Large intestine (tissue), 3 donors: ENCODE measurements around the gene RHCG. TPM values are rescaled to one million over a fixed set of nuclear protein-coding genes. Genes with fewer than 3 reads are reported as not detected.

Source experiments
- DNase-seq, 2 donors: peaks; one replicate each; pipeline versions ENCODE4 v3.0.0 to v3.0.0-alpha.2; 2013
- H3K27ac ChIP-seq: one replicate; pipeline ENCODE4 v1.5.1; 2013; ENCODE audit warnings: low read length
- H3K27me3 ChIP-seq: 2 replicates; pipeline ENCODE4 v1.6.1; 2013; ENCODE audit warnings: low read length; ENCODE audit not compliant: control insufficient read depth, insufficient read depth
- H3K36me3 ChIP-seq: 2 replicates; pipeline ENCODE4 v1.6.1; 2013; ENCODE audit warnings: low read length; ENCODE audit not compliant: control insufficient read depth, insufficient read depth
- H3K4me1 ChIP-seq: one replicate; pipeline ENCODE4 v1.6.1; 2013; ENCODE audit warnings: low read length; ENCODE audit not compliant: control insufficient read depth, insufficient read depth
- H3K4me3 ChIP-seq: one replicate; pipeline ENCODE4 v1.5.1; 2013; ENCODE audit warnings: low read length
- H3K9me3 ChIP-seq: one replicate; pipeline ENCODE4 v1.6.1; 2013; ENCODE audit warnings: mild to moderate bottlenecking, low read depth, low read length, moderate library complexity; ENCODE audit not compliant: control insufficient read depth
- WGBS: methylation state at CpG from one replicate; pipeline ENCODE4 v1.1.5; 2013; ENCODE audit warnings: low lambda C conversion rate; ENCODE audit not compliant: insufficient coverage; 5-methylcytosine and 5-hydroxymethylcytosine counted together
- polyA plus RNA-seq: library from polyadenylated mRNA; unstranded; fragments of 120-200 nt; gene quantifications from one replicate; pipeline ENCODE4 v1.2.1, GENCODE V29; 2013

The RHCG gene
- polyA plus RNA-seq, 1 donor: 0.12 TPM

DNA sequence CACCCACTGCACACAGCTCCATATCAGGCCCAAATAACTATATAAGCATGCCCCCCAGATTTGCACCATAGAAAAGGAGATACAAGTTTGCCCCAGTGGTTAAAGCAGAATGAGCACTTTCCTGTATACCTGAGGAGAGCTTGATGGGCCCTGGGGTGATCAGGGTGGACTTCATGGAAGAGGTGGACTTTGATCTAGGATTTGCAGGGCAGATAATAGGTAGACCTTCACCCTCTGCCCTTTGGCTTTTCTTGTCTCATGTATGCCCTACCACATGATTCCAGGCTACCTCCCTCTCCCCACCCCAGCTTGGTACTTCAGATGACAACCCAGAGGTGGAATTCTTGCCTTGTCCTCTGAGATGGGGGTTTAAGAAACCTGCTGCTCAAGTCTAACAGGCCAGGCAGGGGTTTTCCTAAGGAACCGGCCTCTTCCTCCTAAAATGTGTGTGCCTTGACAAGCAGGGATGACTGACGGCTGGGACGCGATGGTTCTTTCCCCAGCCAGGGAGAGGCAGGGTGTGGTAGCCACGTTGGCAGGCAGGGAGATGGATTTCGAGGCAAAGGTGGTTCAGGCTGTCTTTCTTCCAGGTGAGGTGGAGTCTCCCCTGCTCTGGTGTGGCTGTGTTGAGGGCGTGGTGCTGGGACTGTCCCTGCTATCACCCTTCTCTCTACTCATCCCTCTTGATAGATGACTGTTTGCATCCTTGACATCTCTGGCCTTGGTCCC is 6.6 kb upstream of the RHCG start:
- Histone ChIP-seq H3K27ac (no peak overlapping the region), H3K9me3 (no peaks in the 10 kb centered on the region), H3K4me3 (no peak overlapping the region), H3K27me3 (peaks cover 17% of the 10 kb centered on the region), H3K36me3 (no peaks in the 10 kb centered on the region), H3K4me1 (no peaks in the 10 kb centered on the region)
- no peak for DNase-seq
- no CpG with 5 or more reads among the region's 7 CpGs for WGBS

DNA sequence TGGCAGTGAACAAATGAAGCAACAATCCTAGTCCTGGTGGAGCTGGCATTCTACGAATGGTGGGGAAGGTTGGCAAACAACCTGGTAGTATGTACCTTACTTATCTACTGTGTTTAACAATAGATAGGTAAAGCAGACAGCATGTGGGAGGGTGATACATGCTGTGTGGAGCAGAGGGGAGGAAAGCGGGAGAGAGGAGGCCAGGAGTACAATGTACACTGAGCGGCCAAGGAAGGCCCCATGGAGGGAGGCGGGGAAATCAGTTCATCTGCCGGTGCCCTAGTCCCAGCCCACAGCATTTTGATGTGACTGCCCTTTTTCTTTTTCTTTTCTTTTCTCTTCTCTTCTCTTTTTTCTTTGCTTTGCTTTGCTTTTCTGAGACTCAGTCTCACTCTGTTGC is 5.3 kb upstream of the RHCG start:
- no peaks in the 10 kb centered on the region for H3K9me3 ChIP-seq
- WGBS: 67% methylated on average over 1 of the region's 5 CpGs
- no peak overlapping the region for H3K4me3 ChIP-seq
- no peak for DNase-seq
- H3K36me3 ChIP-seq: no peaks in the 10 kb centered on the region
- H3K27ac ChIP-seq: no peak overlapping the region
- H3K27me3 ChIP-seq: peaks cover 26% of the 10 kb centered on the region
- no peaks in the 10 kb centered on the region for H3K4me1 ChIP-seq

DNA sequence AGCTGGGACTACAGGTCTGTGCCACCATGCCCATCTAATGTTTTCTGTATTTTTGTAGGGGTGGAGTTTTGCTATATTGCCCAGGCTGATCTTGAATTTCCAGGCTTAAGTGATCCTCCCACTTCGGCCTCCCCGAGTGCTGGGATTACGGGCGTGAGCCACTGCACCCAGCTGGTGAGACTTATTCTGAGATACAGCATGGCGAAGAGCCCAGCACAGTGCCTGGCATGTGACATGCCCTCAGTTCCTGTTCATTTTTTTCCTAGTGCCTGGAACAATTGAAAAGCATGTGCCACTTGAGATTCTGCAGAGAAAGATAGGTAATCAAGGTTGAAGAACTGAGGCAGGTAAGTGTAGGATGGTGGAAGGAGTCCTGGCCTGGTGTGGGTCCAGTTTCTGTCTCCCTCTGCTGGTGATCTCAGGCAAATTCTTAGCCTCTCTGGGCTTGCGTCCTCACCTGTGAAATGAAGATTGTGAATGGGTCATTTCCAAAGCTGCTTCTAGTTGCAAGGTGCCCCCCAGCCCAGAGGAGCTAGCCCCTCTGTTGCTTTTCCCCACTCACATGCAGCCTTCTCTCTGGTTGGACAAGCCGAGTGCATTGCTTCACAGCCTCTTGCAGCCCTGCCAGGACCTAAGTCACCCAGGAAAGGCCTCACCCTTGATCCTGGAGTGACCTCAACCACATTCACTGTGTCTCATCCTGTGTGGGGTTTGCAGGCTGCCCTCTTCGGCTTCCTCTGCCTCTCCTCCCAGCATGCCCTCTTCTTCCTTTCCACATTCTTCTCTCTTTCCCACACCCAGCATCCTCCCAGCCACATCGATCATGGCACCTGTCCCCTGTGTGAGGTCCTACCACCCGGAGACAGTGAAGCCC is 4.3 kb upstream of the RHCG start:
- DNase-seq: no peak
- Histone ChIP-seq H3K27me3 (peaks cover 36% of the 10 kb centered on the region), H3K4me3 (no peak overlapping the region), H3K4me1 (no peaks in the 10 kb centered on the region), H3K36me3 (no peaks in the 10 kb centered on the region), H3K27ac (no peak overlapping the region), H3K9me3 (peaks cover 4% of the 10 kb centered on the region)
- no CpG with 5 or more reads among the region's 10 CpGs for WGBS

DNA sequence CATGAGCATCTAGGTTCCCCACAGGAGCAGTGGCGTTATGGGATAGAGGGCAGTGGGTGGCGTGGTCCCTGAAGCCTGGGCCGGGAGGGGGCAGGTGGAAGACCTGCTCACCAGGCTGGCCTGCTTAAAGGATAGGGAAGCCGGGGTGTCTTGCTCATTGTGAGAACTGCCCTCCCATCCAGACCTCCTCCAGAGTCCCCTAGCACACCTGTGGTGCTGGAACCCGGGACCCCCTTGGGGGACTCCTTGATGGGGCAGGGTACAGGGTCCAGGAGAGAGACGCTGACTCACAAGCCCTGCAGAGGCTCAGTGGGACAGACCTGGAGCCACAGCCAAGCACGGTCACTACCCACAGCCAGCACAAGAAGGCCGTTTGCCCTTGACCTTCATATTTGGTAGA is 2.8 kb upstream of the RHCG start:
- Histone ChIP-seq H3K4me1 (no peaks in the 10 kb centered on the region), H3K27ac (no peak overlapping the region), H3K36me3 (no peaks in the 10 kb centered on the region), H3K4me3 (no peak overlapping the region), H3K9me3 (peaks cover 4% of the 10 kb centered on the region), H3K27me3 (peaks cover 50% of the 10 kb centered on the region)
- WGBS: 87% methylated on average over 3 of the region's 8 CpGs
- no peak for DNase-seq

DNA sequence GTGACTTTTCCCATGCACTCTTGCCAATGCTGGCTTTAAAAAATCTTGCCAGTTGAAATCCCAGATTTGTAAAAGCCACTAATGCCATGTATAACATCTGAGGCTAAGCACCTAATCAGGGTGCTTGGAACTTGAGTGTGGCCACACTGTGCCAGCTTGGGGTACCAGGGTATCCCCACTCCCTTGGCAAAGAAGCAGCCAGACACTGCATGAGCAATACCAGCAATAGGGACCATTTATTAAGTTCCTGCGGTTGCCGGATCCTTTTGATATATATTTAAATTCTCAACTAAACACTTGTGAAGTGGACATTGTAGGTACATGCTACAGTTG is 2.2 kb upstream of the RHCG start:
- H3K36me3 ChIP-seq: no peaks in the 10 kb centered on the region
- DNase-seq: no peak
- H3K27me3 ChIP-seq: peaks cover 52% of the 10 kb centered on the region
- H3K9me3 ChIP-seq: peaks cover 4% of the 10 kb centered on the region
- no peaks in the 10 kb centered on the region for H3K4me1 ChIP-seq
- no peak overlapping the region for H3K4me3 ChIP-seq
- no CpG with 5 or more reads among the region's 2 CpGs for WGBS
- H3K27ac ChIP-seq: no peak overlapping the region

DNA sequence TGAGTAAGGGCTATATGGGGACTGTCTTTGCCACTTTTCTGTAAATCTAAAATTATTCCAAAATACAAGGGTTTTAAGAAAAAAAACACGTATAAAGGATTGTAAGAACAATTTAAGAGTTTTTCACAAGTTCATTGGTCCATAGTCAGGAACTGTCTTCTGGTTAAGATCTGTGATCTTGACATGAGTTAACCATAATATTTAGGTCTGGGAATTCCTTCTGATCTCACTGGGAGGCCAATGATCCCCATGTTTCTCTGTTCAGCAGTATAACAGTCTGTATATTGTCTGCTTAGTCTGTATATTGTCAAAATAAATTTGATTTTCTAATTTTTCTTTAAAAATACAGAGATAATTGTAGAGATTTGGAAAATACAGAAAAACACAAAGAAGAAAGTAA is 848 bp upstream of the RHCG start:
- Histone ChIP-seq H3K4me1 (no peaks in the 10 kb centered on the region), H3K4me3 (no peak overlapping the region), H3K9me3 (peaks cover 4% of the 10 kb centered on the region), H3K27ac (no peak overlapping the region), H3K36me3 (no peaks in the 10 kb centered on the region), H3K27me3 (peaks cover 64% of the 10 kb centered on the region)
- DNase-seq: no peak
- WGBS: no CpG with 5 or more reads among the region's 1 CpG

DNA sequence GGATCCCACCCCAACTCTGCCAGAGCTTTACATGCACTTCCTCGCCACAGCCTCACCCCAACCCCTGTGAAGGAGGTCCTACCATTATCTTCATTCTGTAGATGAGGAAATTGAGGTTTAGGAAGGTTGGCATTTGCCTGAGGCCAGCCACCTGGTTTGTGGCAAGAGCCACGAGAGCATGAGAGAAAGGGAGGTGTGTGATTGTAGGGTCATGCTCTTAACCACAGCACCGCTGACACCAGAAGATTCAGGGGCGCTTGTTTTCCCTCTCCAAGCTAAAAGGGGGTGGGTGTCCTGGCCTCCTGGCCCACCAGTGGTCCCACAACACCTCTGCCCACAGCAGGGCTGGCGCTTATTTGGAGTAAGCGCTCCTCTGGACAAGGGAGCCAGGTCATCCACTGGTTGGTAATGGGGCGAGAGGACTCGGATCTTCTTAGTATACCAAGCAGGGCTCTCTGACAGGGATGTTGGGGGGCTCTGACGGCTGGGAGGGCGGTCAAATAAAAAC is 691 bp downstream of the RHCG start:
- WGBS: no CpG with 5 or more reads among the region's 10 CpGs
- Histone ChIP-seq H3K27me3 (peaks cover 66% of the 10 kb centered on the region), H3K27ac (no peak overlapping the region), H3K36me3 (no peaks in the 10 kb centered on the region), H3K4me1 (no peaks in the 10 kb centered on the region), H3K9me3 (peaks cover 4% of the 10 kb centered on the region), H3K4me3 (no peak overlapping the region)
- DNase-seq: no peak

DNA sequence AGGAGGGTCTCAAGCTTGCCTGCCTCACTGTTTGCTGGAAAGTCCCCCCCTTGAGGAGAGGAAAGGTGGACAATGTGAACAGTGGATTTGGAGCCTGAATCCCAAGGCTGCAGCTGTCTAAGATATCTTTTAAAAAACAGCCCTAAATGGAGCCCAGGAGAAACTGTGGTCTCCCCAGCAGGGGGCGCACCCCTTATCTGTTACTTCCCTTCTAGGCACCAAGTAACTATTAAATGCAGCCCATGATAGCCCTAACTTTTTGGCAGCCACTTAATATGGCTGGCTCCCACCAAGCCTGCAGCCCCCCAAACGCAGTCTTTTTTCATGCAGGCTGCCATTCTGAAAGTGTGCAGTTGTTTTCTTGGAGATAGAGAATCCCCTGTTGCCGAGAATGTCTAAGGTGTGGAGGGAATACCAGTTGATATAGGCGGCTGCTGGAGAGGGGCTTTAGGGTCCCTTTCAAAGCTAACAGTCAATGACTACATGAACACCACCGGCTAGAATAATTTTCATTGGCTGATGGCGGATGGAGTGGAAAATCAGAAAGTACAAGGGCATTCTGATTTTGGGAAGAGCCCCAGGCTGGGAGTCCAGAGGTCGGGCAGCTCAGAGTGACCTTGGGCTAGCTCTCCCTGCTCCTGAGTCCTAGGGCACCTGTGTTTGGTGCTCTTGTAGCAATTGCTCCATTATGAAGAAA is 1.3 kb downstream of the RHCG start:
- no peak overlapping the region for H3K4me3 ChIP-seq
- no peaks in the 10 kb centered on the region for H3K36me3 ChIP-seq
- H3K4me1 ChIP-seq: no peaks in the 10 kb centered on the region
- peaks cover 66% of the 10 kb centered on the region for H3K27me3 ChIP-seq
- no peak for DNase-seq
- H3K9me3 ChIP-seq: peaks cover 4% of the 10 kb centered on the region
- H3K27ac ChIP-seq: no peak overlapping the region
- WGBS: 100% methylated on average over 2 of the region's 7 CpGs

DNA sequence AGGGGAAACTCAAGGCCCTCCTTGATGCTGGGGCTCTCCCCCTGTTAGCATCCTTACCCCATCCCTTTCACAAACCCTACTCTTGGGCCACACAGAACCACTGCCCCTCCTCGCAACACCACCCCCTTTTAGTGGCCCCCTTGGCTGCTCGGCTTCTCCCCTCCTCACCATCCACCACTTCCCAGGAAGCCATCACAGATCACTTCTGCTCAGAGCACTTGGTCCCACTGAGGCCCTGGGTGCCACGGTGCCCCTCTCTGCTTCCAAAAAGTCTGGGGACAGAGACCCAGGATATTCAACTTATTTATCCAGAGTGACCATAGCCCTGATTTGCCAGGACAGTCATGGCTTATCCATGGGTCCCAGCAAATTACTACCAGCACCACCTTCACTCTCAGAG is 2.4 kb downstream of the RHCG start:
- H3K27me3 ChIP-seq: peaks cover 68% of the 10 kb centered on the region
- H3K27ac ChIP-seq: no peak overlapping the region
- no peaks in the 10 kb centered on the region for H3K36me3 ChIP-seq
- H3K9me3 ChIP-seq: peaks cover 4% of the 10 kb centered on the region
- 100% methylated on average over 1 of the region's 3 CpGs for WGBS
- no peak overlapping the region for H3K4me3 ChIP-seq
- H3K4me1 ChIP-seq: no peaks in the 10 kb centered on the region
- DNase-seq: no peak

DNA sequence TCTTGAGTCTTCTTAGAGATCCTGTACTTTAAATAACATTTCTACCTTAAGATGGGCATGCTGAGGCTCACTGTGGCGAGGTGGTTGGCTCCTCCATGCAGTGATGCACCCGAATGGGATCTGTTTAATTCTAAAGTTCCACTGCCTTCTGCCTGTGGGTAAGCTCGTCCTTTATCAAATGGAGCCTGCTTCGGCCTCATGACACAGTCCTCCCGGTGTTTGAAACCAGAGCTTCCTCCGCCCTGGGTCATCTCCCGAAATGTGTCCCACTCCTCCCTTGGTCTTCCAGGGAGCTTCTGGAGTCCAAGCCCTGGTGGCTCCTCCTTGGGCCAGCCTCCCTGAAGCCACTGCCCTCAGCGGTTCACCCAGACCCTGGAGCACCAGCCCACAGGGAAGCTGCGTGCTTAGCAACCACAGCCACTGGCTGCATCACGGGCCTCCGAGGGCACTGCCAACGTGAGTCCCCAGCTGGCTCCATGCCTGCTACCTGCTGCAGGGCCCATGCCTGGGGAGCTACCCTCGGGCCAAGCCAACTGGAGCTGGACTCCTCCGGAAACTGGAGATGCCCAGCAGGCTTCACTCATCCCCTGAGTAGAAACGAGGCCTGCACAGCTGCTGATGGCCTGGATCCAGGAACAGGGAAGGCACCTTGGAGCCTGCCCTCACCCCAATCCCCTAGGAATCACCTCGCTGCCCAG is 3.3 kb downstream of the RHCG start:
- no peak overlapping the region for H3K27ac ChIP-seq
- no peak for DNase-seq
- peaks cover 4% of the 10 kb centered on the region for H3K9me3 ChIP-seq
- no peaks in the 10 kb centered on the region for H3K36me3 ChIP-seq
- H3K27me3 ChIP-seq: peaks cover 67% of the 10 kb centered on the region
- 100% methylated on average over 1 of the region's 16 CpGs for WGBS
- no peak overlapping the region for H3K4me3 ChIP-seq
- H3K4me1 ChIP-seq: no peaks in the 10 kb centered on the region
